IPS DF 19.7 (cell line): Measurements from ENCODE around the gene SOX13.

Experiments
- DNase-seq: peaks from one replicate; pipeline ENCODE4 v3.0.0-alpha.2; 2013; ENCODE audit warnings: low read depth, low spot score

The SOX13 gene

GRCh38 chr1:204062106-204062505 is 10.8 kb upstream of the SOX13 start:
- DNase-seq: no peak

DNA sequence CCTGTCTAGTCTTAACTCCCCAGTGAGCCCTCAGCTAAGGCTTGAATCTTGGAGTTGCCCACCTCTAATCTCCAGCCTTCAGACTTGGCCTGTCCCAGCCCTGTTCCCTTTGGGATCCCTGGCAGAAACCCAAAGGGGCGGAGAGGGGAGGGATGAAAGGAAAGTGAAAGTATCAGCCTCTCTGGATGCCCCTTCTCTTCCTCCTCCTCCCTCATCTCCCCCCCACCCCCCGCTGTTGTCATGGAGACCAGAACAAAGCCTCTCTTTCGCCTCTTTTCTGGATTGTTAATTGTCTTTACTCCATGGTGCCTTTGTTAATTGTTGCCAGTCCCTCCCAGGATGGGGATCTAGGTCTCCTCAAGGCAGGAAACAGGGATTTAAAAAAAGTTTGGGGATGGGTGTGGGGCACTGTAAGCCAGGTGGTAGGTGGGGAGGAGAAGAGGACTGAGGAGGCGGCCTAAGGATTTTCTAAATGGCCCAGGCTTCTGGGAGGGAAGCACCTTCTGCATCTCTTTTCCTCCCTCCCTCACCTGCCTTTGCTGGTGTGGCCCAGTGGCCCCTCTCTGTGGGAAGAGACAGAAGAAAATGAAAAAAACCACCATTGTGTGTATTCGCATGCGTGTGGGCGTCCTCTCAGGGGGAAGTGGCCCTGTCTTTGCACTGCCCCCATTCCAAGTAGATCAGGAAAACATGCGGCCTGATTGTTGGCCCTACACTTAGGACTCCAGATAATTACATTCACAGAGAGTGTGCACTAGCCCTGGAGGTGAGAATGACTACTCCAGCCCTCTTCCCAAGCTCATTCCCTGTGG is 7.5 kb upstream of the SOX13 start:
- peak; percentile 78 for DNase-seq

DNA sequence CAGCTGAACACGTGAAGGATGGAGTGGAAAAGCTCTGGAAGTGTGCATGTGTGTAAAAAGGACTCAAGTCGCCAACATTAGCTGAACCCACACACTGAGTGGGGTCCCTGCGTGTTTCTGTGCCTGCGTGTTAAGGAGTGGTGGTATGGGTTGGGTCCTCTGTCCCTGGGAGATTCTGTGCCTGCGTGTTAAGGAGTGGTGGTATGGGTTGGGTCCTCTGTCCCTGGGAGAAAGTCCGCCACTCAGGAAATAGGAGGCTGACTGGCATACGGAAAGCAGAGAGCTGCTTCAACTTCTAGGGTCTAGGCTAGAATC is 7.0 kb upstream of the SOX13 start:
- no peak for DNase-seq

DNA sequence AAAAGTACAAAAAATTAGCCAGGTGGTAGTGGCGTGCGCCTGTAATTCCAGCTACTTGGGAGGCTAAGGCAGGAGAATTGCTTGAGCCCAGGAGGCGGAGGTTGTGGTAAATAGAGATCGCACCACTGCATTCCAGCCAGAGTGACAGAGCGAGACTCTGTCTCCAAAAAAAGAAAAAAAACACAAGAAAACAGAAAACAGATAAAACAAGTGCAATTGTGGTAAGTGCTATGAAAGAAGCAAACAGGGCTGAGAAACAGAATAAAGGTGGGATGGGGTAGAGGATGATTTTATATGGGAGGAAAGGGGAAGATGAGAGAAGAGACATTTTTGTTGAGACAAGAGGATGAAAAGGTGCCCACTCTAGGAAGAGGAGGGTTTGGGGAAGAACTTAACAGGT is 5.0 kb upstream of the SOX13 start:
- DNase-seq: no peak

DNA sequence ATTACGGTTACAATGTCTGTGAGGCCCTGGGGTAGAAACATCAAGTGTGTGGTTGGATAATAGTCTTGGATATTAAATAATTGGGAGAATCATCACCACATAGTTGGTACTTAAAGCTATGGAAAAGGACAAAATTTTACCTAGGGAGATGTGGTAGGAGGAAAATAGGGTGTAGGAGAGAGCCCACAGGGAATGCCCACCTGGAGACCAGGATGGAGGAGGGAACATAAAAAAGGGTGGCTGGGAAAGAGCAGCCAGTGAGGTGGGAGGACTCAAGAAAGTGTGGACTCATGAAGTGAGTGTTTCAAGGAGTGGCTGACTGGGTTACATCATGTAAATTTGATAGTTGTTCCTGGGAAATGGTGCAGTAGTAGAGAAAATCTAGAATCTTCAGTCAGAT is 3.0 kb upstream of the SOX13 start:
- DNase-seq: no peak

DNA sequence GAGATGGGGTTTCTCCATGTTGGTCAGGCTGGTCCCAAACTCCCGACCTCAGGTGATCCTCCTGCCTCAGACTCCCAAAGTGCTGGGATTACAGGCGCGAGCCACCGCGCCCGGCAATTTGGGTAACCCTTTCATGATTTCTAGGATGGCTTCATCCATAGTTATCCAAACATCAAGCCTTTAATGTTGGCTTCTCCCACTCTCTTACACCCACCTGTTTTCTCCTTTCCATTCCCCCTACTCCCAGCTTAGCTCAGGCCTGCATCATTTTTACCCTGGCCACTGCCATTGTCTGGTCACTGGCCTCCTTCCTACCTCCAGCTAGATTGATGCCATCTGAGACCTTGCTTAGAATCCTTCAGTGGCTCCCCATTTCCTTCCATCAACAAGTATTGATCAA is 2.0 kb upstream of the SOX13 start:
- DNase-seq: no peak

- no peak for DNase-seq
Measured at GRCh38 chr1:204073837-204074273, 940 bp downstream of the SOX13 start.

DNA sequence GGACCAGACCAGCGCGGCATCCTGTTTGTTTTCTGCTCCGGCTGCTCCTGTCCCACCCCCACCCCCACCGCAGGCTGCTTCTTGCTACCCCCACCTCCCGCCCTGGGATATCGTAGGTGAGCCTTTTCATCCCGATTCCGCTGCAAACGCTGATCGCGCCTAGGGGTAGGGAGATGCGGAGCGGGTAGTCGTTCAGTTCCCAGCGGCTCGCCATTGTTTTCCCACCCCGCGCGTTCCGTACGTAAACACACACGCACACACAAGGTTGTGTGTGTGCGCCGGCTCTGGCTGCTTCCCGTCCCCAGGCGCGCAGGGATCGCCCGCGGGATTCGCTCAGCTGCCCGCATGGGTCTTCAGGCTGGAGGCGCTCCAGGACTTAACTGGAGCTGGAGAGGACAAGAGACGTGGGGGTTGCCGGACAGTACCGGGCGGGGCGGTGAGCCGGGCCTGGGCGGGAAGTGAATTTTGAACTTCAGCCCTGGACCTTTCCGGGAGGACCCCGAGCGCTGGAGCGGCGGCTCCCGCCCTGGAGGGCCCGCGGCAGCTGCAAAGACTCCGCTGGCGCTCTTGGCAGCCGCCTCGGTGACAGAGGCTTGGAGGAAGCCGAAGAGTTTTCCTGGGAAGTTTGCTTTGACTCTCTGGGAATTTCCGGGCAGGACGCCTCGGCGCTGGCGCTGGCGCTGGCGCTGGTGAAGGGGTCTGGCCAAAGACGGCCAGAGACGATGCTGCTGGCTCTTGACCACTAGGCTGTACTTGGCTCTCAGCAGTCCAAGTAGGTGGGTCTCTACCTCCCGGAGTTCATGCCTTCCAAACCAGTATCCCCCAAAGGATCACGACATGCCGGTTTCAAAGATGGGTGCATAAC is 1.6 kb downstream of the SOX13 start:
- DNase-seq: no peak

DNA sequence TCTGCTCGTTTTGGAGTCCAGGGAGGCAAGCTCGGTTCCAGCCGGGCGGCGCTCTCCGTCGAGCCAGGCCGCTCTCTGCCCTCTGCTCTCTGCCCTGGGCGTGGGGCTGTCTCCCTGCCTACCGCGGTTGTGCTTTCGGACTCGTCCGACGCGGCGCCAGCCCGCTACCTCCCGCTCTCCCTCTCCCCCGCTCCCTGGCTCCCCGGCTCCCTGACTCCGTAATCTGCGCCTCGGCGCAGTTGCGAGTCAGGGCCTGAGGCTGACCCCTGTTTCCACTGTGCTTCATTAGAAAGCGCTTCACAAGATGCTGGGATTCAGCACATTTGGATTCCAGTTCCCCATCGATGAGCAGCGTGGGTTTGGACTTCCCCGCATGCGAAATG is 2.2 kb downstream of the SOX13 start:
- DNase-seq: no peak

GRCh38 chr1:204075890-204076846 is 3.3 kb downstream of the SOX13 start:
- DNase-seq: no peak

DNA sequence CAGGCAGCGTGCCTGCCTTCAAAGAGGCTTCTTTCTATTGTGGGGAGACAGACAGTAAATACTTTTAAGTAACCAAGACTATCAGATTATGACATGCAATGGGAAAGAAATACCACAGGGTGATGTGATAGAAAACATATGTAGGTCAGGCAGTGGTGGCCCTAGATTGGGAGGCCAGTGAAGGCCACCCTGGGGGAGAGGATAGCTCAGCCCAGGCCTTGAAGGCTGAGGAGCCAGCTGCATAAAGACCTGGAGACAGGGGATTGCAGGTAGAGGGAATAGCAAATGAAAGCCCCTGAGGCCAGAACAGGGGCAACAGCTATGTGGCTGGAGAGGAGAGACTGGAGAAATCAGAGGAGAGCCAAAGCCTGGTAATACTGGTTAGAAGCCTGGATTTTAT is 4.0 kb downstream of the SOX13 start:
- DNase-seq: no peak

DNA sequence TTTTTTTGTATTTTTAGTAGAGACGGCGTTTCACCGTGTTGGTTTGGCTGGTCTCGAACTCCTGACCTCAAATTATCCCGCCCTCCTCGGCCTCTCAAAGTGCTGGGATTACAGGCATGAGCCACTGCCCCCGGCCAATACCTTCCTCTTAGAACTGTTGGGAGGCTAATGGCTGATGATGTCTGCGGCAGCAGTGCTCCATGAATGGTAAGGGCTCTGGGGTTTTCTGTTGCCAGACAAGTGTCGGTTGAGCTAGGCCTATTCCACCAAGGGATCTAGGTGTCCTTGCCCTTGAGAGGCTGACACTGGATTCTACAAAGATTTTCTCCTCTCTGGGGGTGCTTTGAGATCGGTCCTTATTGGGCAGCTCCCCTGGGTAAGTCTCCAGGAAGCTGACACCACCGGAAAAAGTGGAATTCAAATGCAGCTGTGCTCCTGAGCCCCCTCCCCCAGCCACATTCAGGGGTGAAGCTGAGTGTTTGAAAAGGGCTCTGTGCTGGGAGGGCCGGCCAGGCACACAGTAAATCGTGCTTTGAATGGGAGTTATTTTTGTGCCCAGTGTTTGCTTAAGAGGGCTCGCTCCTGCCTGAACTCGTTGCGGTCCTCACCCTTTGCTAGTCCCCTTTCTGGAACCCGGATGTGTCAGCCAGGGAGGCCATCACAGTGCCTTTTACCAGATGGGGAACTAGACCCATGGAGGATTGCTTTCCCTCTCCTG is 5.2 kb downstream of the SOX13 start:
- DNase-seq: peak; percentile 90

GRCh38 chr1:204079608-204079999 is 6.7 kb downstream of the SOX13 start:
- no peak for DNase-seq

- DNase-seq: peak; percentile 97
Measured at GRCh38 chr1:204080163-204080903, 7.4 kb downstream of the SOX13 start.

DNA sequence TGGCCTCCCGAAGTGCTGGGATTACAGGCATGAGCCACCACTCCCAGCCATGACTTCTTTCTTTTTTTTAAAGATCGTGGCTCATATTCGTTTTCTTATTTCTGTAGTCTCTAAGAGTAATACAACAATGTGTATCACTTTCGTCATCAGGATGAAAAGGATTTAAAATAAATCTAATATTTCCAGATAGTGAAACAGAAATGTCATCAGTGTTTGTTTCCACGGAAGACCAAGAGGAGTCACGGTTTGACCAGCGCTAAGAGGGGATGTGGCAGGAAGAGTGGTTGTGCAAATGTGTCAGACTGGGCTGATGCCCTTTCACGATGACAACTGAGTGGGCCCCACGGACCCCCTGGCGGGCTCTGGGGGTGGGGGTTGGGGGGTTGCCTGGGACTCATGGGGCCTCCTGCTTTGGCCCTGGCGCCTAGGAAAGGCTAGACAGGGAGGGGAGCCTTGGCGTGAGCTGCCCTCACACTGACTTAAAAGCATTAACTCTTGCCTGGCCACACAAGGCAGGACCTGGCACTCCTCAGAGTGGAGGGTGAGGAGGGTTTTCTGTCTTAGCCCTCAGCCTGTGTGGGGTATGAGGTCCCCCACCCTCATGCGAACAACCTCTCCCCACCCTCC is 8.4 kb downstream of the SOX13 start:
- no peak for DNase-seq

GRCh38 chr1:204081791-204082513 is 9.0 kb downstream of the SOX13 start:
- DNase-seq: no peak

- no peak for DNase-seq
Measured at GRCh38 chr1:204083491-204083890, 10.6 kb downstream of the SOX13 start.

DNA sequence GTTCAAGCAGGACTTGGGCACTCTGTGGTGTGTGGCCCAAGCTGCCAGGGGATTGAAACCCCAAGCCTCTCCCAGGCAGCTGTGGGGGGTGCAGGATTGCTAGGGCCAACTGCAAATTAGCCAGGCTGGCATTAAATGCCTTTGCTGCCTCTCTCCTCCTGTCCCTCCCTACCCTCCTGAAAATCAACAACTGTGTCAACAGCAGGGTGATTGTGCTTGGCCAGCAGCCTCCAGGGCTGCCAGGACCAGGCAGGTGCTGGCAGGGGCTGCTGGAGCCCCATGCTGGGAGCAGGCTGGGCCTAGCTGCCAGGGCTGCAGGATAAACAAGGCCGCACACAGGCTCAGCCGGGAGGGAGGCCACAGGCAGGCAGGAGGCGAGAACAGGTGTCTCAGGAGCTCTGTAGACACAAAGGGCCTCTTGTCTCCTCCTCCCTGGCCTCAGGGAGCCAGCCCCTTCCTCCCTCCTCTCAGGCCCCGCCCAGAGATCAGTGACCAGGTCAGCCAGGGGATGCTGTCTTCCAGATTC is 11.4 kb downstream of the SOX13 start:
- DNase-seq: peak; percentile 86

DNA sequence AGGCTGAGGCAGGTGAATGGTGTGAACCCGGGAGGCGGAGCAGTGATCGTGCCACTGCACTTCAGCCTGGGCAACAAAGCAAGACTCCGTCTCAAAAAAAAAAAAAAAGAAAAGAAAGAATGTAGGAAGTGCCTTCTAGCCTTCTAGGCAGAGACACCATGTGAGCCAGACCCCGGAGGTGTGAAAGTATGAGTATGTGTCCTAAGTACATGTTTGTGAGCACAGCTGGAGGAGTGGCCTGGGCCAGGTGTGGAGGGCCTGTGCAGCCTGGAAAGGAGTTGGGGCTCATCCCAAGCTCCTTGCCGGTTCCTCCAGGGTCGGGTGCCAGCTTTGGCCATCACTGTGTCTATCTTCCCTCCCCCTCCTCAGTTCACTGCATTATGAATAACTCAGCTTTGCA is 13.0 kb downstream of the SOX13 start:
- DNase-seq: no peak
